Nucleus accumbens (tissue), 56 donors: ENCODE measurements around the gene BCL6.

Experiments
- DNase-seq, 56 donors: peaks; one replicate each; lab custom pipeline; 2025; lab: John Stamatoyannopoulos, UW

The BCL6 gene

GRCh38 chr3:187721055-187721454, 24.2 kb downstream of the BCL6 start:
- no peak for DNase-seq

DNA sequence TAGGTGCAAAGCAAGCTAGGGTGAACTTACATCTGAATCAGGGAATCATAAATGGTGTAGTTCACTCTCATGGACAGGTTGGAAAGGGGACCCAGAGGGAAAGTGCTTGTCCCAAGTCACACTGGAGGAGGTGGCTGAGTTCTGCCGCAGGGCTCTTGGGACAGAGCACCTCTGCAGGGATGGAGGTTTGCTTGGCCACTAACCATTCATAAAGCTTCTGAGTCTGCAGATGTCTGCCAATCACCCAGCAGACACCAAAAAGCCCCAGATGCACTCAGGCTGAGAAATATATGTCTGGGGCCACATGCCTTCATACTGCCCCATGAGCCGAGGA, 25.0 kb downstream of the BCL6 start:
- no peak for DNase-seq

- DNase-seq: peak in 46 of 56 donors; percentile 8 to 77 (median 36)
These were observed 25.5 kb downstream of the BCL6 start for GRCh38 chr3:187719628-187720336.

DNA sequence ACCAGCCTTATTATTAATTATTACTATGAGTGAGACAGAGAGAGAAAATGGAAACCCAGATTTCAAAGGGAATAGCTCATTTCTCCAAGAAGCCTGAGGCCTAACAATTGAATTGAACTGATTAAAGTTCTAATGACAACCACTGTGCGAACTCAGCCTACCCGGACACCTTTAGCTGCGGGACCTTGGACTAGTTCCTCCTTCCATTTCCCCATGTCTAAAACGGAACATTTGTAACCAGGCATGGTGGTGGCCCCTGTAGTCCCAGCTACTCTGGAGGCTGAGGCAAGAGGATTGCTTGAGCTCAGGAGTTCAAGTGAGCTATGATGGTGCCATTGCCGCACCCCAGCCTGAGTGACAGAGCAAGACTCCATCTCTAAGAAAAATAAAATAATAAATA, 26.5 kb downstream of the BCL6 start:
- no peak for DNase-seq

GRCh38 chr3:187717572-187717971, 27.7 kb downstream of the BCL6 start:
- DNase-seq: no peak

DNA sequence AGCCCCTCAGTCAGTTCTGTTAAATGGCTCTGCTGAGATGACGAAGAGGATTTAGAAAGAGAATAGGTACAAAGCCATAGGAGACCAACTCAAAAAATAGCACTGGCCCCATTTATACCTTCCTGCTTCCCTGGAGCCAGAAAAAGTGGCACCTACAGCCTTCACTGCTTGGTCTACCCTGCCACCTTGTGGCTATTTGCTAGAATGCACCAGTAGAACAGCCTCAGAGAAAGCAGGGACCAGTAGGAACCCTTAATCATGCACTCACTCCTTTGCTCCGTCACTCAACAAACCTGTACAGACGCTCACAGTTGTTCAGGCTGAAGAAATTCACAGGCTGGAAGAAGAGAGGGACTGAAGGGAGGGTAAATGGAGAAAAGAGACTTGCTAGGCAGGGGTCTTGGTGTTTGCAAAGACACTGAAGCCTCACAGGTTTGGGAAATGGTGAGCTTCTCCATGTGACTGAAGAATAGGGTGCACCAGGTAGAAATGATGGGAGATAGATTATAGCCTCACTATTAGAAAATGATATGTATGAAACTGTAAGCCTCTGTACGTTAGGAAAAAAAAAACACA, 30.8 kb downstream of the BCL6 start:
- peak in 49 of 56 donors; percentile 10 to 84 (median 41) for DNase-seq

DNA sequence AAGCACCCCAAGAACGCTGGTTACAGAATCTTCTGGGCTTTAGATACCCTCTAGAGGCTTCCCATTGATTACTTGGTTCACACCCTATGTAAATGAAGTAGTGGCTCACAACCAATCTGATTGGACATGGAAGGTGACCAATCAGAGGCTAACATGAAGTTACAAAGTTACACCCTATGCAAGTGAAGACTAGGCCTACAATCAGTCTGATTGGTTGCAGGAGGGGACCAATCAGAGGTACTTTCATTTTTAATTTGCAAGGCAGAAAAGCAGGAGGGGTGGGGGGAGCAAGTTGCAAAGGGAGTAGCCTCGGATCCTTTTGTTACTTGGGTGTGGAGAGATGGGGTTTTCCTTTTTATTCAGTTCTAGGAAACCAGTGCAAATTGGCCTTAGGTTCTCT, 31.8 kb downstream of the BCL6 start:
- DNase-seq: no peak

- DNase-seq: no peak
These were observed 36.1 kb downstream of the BCL6 start for GRCh38 chr3:187709155-187709554.

- no peak for DNase-seq
These were observed 36.6 kb downstream of the BCL6 start for GRCh38 chr3:187708696-187709095.

GRCh38 chr3:187706971-187707370, 38.3 kb downstream of the BCL6 start:
- DNase-seq: peak in 1 of 56 donors; percentile 13

DNA sequence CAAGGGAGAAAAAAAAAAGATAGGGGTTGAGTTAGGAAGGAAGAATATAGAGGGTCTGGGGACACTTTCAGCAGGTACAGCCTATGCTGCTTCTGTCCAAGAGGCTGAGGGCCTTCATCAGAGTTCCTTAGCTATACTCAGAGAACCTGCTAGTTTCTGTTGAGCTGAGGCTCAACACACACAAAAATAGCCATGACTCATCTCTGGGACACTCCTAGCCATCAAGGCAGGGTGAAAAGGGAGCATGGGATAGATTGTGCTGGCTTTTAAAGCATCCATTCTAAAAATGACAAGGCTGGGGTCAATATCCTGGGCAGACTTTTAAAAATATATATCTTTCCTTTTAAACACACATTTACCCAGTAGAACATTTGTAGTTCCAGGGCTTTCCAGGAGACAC, 40.1 kb downstream of the BCL6 start:
- DNase-seq: no peak

GRCh38 chr3:187702507-187703033, 42.7 kb downstream of the BCL6 start, which contains the start of gene RTP2:
Gene RTP2, minus strand, starts transcription at chr3:187702557. Its CDS starts 429 bp downstream, at chr3:187702128.
- no peak for DNase-seq

- no peak for DNase-seq
These were observed 45.0 kb downstream of the BCL6 start for GRCh38 chr3:187700249-187700648.

DNA sequence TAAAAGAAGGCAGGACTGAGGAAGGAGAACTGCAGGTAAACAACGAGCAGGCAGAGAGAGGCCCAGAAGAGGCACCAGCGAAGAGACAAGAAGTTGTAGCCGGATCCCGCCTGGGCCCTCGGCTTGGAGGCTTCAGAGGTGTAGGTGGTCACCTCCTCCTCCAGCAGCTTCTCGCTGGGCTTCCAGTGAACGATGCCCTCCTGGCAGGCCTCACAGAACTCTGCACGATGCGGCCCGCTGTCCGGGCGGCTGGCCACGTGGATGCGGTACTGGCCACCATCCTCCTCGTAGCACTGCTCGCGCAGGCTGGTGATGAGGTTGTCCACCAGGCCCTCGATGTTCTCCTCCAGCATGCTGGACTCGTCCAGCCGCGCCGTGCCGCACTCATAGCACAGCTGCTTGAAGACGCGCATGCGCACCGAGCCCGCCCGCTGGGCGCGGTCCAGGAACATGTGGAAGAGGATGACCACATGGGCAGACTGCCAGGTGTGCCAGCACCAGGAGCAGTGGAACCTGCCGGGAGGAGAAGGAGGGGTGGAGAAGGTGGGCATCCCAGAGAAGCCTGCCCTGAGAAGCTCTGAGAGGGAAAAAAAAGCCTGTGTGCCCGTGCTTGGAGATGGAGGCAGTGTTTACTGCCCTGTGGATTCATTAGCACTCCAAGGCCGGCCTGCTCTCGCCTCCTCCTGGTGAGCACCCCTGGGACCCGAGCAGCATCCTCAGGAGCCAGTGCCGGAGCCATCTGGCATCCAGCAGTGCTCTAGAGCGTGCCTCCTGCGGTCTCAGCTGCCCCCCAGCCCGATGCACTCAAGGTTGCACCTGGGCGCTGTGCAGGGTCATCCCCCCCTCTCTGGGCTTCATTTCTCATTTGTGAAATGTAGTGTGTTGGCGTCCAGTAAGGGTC, 46.5 kb downstream of the BCL6 start:
- no peak for DNase-seq

DNA sequence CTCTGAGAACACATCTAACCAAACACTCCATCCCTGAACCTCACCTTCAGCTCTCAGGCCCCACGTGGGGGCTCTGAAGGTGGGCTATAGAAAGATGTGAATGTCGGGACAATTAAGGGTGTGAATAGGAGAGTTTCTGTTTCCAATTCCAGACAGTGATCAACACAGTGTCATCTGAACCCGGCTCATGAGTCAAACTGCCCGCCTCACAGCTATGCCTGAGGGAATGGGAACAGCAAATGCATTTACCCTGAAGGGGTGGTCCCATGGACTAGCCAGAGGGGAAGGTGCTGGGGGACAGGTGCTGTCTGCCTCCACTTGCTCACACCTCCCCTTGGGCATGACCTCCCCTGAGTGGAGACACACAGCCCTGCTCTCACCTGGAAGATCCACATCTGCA, 49.2 kb downstream of the BCL6 start:
- no peak for DNase-seq

DNA sequence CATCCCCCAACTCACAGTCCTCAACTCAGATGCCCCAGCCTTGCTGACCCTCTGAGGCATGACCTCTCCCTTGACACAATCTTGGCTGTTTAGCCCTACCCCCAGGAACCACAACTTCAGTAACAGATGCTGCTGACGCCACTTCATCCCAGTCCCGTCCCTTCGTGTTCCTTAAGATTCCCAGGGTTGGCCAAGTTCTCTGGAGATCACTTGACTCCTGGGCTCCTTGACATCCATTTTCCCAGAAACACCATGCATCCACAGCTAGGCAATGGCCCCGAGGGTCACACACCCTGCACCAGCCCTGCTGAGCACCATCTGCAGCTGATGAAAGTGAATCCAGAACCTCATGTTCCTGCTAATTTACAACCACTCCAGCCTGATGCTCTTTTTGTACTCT, 49.8 kb downstream of the BCL6 start:
- DNase-seq: no peak

GRCh38 chr3:187694801-187695200, 50.5 kb downstream of the BCL6 start:
- no peak for DNase-seq

- no peak for DNase-seq
These were observed 51.8 kb downstream of the BCL6 start for GRCh38 chr3:187693431-187693830.

- DNase-seq: no peak
These were observed 55.3 kb downstream of the BCL6 start for GRCh38 chr3:187689984-187690383.

- DNase-seq: no peak
These were observed 58.5 kb downstream of the BCL6 start for GRCh38 chr3:187686621-187687273.

DNA sequence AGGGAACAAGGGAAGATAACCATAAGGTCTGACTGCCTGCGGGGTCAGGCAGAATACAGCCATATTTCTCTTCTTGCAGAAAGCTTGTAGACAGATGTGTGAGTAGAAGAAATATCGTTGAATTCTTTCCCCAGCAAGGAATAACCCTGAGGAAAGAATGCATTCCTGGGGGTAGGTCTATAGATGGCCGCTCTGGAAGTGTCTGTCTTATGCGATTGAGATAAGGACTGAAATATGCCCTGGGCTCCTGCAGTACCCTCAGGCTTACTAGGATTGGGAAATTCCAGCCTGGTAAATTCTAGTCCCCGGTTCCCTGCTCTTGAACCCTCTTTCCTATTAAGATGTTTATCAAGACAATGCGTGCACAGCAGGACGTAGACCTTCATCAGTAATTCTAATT, 59.3 kb downstream of the BCL6 start:
- DNase-seq: no peak
